ENCODE data around the gene NUMB. TPM values are rescaled to one million over a fixed set of nuclear protein-coding genes. Genes with fewer than 3 reads are reported as not detected.

The NUMB gene
- total RNA-seq, 1 experiment from 2014 or later, result 46.5 TPM

GRCh38 chr14:73478684-73479083 is 20.3 kb upstream of the NUMB start:
- no peak overlapping the region for H4K91ac ChIP-seq (ENCODE audit: insufficient read length, low read depth, low read length)
- H3K9me3 ChIP-seq (ENCODE audit: control insufficient read depth, low read depth, low read length), result no peaks in the 10 kb centered on the region
- no peak overlapping the region for H4K8ac ChIP-seq (replicated peaks; ENCODE audit: insufficient read length, low read depth, low read length)
- Mint-ChIP-seq H3K27ac (no peak overlapping the region), H3K9me3 (no peaks in the 10 kb centered on the region; a peak in 1 of 5 replicates), H3K4me1 (peaks cover 0 to 7% of the 10 kb centered on the region in 2 experiments; a peak in 2 of 4 replicates), H3K27me3 (ENCODE audit: low read depth) (no peaks in the 10 kb centered on the region), H3K4me3 (no peak overlapping the region), H3K36me3 (ENCODE audit: insufficient read depth in 1 of 3, low read depth in 3 of 3) (no peaks in the 10 kb centered on the region)
- H3K4ac ChIP-seq (ENCODE audit: low read depth, low read length), result no peak overlapping the region
- no peak overlapping the region for H2BK15ac ChIP-seq (ENCODE audit: low read depth, low read length)
- H2AK5ac ChIP-seq (ENCODE audit: insufficient read length, low read length), result no peak overlapping the region
- no peak overlapping the region for H2BK5ac ChIP-seq (ENCODE audit: insufficient read length, low read length)
- H3K4me2 ChIP-seq (ENCODE audit: insufficient read depth, insufficient read length, low read length), result no peak overlapping the region
- H3K14ac ChIP-seq (ENCODE audit: insufficient read depth, low read length), result no peak overlapping the region
- H3K9ac ChIP-seq (ENCODE audit: extremely low read depth, insufficient read length, low read length), result no peak overlapping the region
- no peak overlapping the region for H2BK20ac ChIP-seq (ENCODE audit: low read depth, low read length, poor library complexity, severe bottlenecking)
- no peak for DNase-seq
- WGBS (ENCODE audit: extremely low coverage, insufficient read length, low lambda C conversion rate), result no CpG with 5 or more reads among the region's 15 CpGs
- no peaks in the 10 kb centered on the region for H4K20me1 ChIP-seq (ENCODE audit: control insufficient read depth, insufficient read depth, insufficient read length)
- no peak overlapping the region for H3T11ph ChIP-seq (ENCODE audit: low read length)
- H2BK120ac ChIP-seq (ENCODE audit: low read depth, low read length, poor library complexity, severe bottlenecking), result no peak overlapping the region
- no peak overlapping the region for H3K27ac ChIP-seq (ENCODE audit: insufficient read length, low read depth, low read length)
- no peak overlapping the region for H3K18ac ChIP-seq (ENCODE audit: insufficient read length, low read depth, low read length)
- no peak overlapping the region for H3K56ac ChIP-seq (ENCODE audit: insufficient read length, low read depth, low read length)
- no peak overlapping the region for H4K5ac ChIP-seq (ENCODE audit: insufficient read length, low read depth, low read length)
- H3K23ac ChIP-seq (ENCODE audit: insufficient read length, low read depth, low read length), result no peak overlapping the region
- H3K23me2 ChIP-seq (ENCODE audit: insufficient read length, low read depth, low read length, poor library complexity, severe bottlenecking), result no peaks in the 10 kb centered on the region
- no peak for TF ChIP-seq CTCF (conservative IDR thresholded peaks at IDR 0.05)
- no peaks in the 10 kb centered on the region for H3K27me3 ChIP-seq (ENCODE audit: insufficient read depth, low read length)
- no peaks in the 10 kb centered on the region for H3K79me2 ChIP-seq (ENCODE audit: insufficient read depth, low read length)
- no peak overlapping the region for H2AFZ ChIP-seq (ENCODE audit: low read length)
- no peak overlapping the region for H2BK12ac ChIP-seq (ENCODE audit: insufficient read length, low read depth, low read length)
- H3K4me1 ChIP-seq (ENCODE audit: insufficient read depth, low read length), result no peaks in the 10 kb centered on the region
- no peaks in the 10 kb centered on the region for H3K79me1 ChIP-seq (ENCODE audit: insufficient read depth, low read depth, low read length, poor library complexity, severe bottlenecking)
